Upper lobe of left lung (tissue), 6 donors: Measurements from ENCODE around the gene CCDC200. TPM values are rescaled to one million over a fixed set of nuclear protein-coding genes. Genes with fewer than 3 reads are reported as not detected.

Source experiments
- ATAC-seq, 2 donors: fragments of 200-7000 bp; cut with Tn5 transposase; one replicate each; pipeline ENCODE4 v1.9.1; 2022; ENCODE audit warnings: mild to moderate bottlenecking in 2 of 2, moderate library complexity in 2 of 2; ENCODE audit not compliant: low FRiP score in 2 of 2
- DNase-seq, 2 donors: peaks; one replicate each; pipeline ENCODE4 v3.0.0-alpha.2; 2019 to 2020
- H3K27ac ChIP-seq, 4 donors: fragments of 200-600 bp; sonication (generic); one replicate each; pipeline ENCODE4 v1.5.1; 2016 to 2019
- H3K27me3 ChIP-seq, 4 donors: fragments of 200-600 bp; sonication (generic); one replicate each; pipeline ENCODE4 v1.5.1; 2017 to 2019
- H3K36me3 ChIP-seq, 4 donors: fragments of 200-600 bp; sonication (generic); one replicate each; pipeline ENCODE4 v1.5.1; 2016 to 2019
- H3K4me1 ChIP-seq, 4 donors: fragments of 200-600 bp; sonication (generic); one replicate each; pipeline ENCODE4 v1.5.1; 2018 to 2019
- H3K4me3 ChIP-seq, 4 donors: fragments of 200-600 bp; sonication (generic); one replicate each; pipeline ENCODE4 v1.5.1; 2017 to 2019; ENCODE audit warnings: mild to moderate bottlenecking in 2 of 4, moderate library complexity in 1 of 4
- H3K9me3 ChIP-seq, 4 donors: fragments of 200-600 bp; sonication (generic); one replicate each; pipeline ENCODE4 v1.5.1; 2018 to 2019
- CTCF ChIP-seq, 6 experiments: fragments of 450-650 bp in 4 of 6; fragments of 200-600 bp in 2 of 6; sonication (generic) in 2 of 6; IDR thresholded peaks; one replicate each; pipeline ENCODE4 v1.5.1; 2016 to 2019; ENCODE audit warnings: antibody characterized with exemption in 6 of 6
- EP300 ChIP-seq, 4 donors: sonication (generic); formaldehyde crosslinking; IDR thresholded peaks; one replicate each; pipeline ENCODE4 v1.5.1; 2017; ENCODE audit warnings: antibody characterized with exemption in 4 of 4, control low read depth in 2 of 4
- POLR2AphosphoS5 ChIP-seq, 2 donors: sonication (generic); formaldehyde crosslinking; IDR thresholded peaks; one replicate each; pipeline ENCODE4 v1.5.1; 2017; ENCODE audit warnings: antibody characterized with exemption in 2 of 2
- WGBS, 2 donors: methylation state at CpG; one replicate each; pipeline ENCODE4 v1.1.5; 2017 to 2018; 5-methylcytosine and 5-hydroxymethylcytosine counted together
- small RNA-seq, 4 donors: library from RNA; depleted of rRNA; stranded (forward); fragments of <200 nt; gene quantifications; one replicate each; pipeline ENCODE3, GENCODE V24; 2016
- total RNA-seq, 6 donors: library from RNA; depleted of rRNA in 4 of 6; stranded (reverse); fragments of >200 nt in 4 of 6; gene quantifications; one replicate each; pipeline versions ENCODE4 v1.1.0 to v1.2.1, GENCODE V29; 2016 to 2021
- donor health status: DM: no; HTN: no; CAD: no; lungs with moderate emphysema.
- donor health status: DM: no; HTN: yes; CAD: no; lungs with severe emphysema.

Gene CCDC200
- total RNA-seq, 6 donors from 2014 or later: 8.4 TPM; not detected in 5

GRCh38 chr17:43171586-43172487 is 56.6 kb downstream of the CCDC200 start:
- 6 to 7% methylated on average over 12 of the region's 12 CpGs for WGBS, 2 donors
- DNase-seq (peak in 1 of 2 donors; percentile 54), ATAC-seq (peak in 1 of 2 donors; percentile 16)
- H3K9me3 ChIP-seq: no peaks in the 10 kb centered on the region
- H3K27me3 ChIP-seq: no peaks in the 10 kb centered on the region
- H3K27ac ChIP-seq: peak overlapping the region; percentile 91 to 98 (median 96)
- peak overlapping the region; percentile 62 to 86 (median 76) for H3K4me3 ChIP-seq
- peaks cover 6 to 13% (median 10%) of the 10 kb centered on the region in 4 donors for H3K36me3 ChIP-seq
- peaks cover 48 to 66% (median 58%) of the 10 kb centered on the region in 4 donors for H3K4me1 ChIP-seq
- TF ChIP-seq CTCF (IDR thresholded peaks at IDR 0.05) (peak in 2 of 6 experiments; percentile 19 to 21), POLR2AphosphoS5 (IDR thresholded peaks at IDR 0.05) (peak in 1 of 2 donors; percentile 35), EP300 (IDR thresholded peaks at IDR 0.05) (no peak)

Small RNA genes lying within 50 kb of the gene (small RNA-seq; reads per million reads assigned to genes)
- 0 reads per million in 4 donors for gene RF00004
- 0 reads per million in 4 donors for gene RNU2-1

Other genes with a start within 250 kb of the CCDC200 start
- 1 to 10 TPM in 2 of 6 donors, under 1 TPM in 3, not detected in 1; 0.11 to 7.3 (median 0.76) TPM for gene PTGES3L, start 248.5 kb downstream of the CCDC200 start, total RNA-seq
- 10 to 100 TPM; 13.6 to 26.2 (median 17.5) TPM for gene RUNDC1, start 248.1 kb downstream of the CCDC200 start, total RNA-seq
- gene RPL27, start 230.2 kb downstream of the CCDC200 start, total RNA-seq: 1,000 to 10,000 TPM in 2 of 6 donors, 100 to 1,000 TPM in 4; 534 to 1,192 (median 783) TPM
- gene IFI35, start 221.8 kb downstream of the CCDC200 start, total RNA-seq: 10 to 100 TPM; 17.8 to 69.0 (median 45.4) TPM
- gene VAT1, start 206.2 kb downstream of the CCDC200 start, total RNA-seq: 100 to 1,000 TPM; 122 to 343 (median 222) TPM
- gene RND2, start 203.4 kb downstream of the CCDC200 start, total RNA-seq: 1 to 10 TPM in 1 of 6 donors, under 1 TPM in 3, not detected in 2; 0.15 to 2.0 (median 0.47) TPM
- gene BRCA1, start 103.3 kb downstream of the CCDC200 start, total RNA-seq: 10 to 100 TPM in 3 of 6 donors, 1 to 10 TPM in 3; 4.3 to 15.7 (median 8.0) TPM
- gene NBR1, start 57.4 kb downstream of the CCDC200 start, total RNA-seq: 10 to 100 TPM; 52.4 to 95.5 (median 76.5) TPM
- gene TMEM106A, start 16.7 kb downstream of the CCDC200 start, total RNA-seq: 10 to 100 TPM in 4 of 6 donors, 1 to 10 TPM in 2; 5.8 to 68.1 (median 16.9) TPM
- gene RNU2-1, start 5.4 kb upstream of the CCDC200 start, total RNA-seq: 1,000 to 10,000 TPM in 2 of 6 donors, not detected in 4; 5,003 to 8,653 TPM
- 10 to 100 TPM in 2 of 6 donors, 1 to 10 TPM in 4; 6.5 to 24.2 (median 9.4) TPM for gene ARL4D, start 170.4 kb upstream of the CCDC200 start, total RNA-seq